Heart right ventricle (tissue), 16 donors: ENCODE data around the gene FUZ. TPM values are rescaled to one million over a fixed set of nuclear protein-coding genes. Genes with fewer than 3 reads are reported as not detected.

Source experiments
- ATAC-seq, 8 donors: fragments of 200-7000 bp; cut with Tn5 transposase; one replicate each; pipeline ENCODE4 v1.9.1; 2020; ENCODE audit warnings: mild to moderate bottlenecking in 8 of 8, moderate library complexity in 8 of 8, moderate number of reproducible peaks in 1 of 8
- DNase-seq, 2 donors: peaks; one replicate each; pipeline ENCODE4 v3.0.0-alpha.2; 2020
- H3K27ac ChIP-seq, 10 donors: fragments of 200-600 bp; sonication (generic) in 2 of 10; one replicate each; pipeline versions ENCODE4 v1.5.0 to v1.8.0; 2020 to 2022; ENCODE audit warnings: mild to moderate bottlenecking in 3 of 10
- H3K27me3 ChIP-seq, 7 donors: fragments of 200-600 bp; one replicate each; pipeline ENCODE4 v1.8.0; 2021 to 2022; ENCODE audit warnings: mild to moderate bottlenecking in 2 of 7
- H3K36me3 ChIP-seq, 9 donors: fragments of 200-600 bp; sonication (generic) in 1 of 9; one replicate each; pipeline versions ENCODE4 v1.5.0 to v1.8.0; 2020 to 2022; ENCODE audit warnings: mild to moderate bottlenecking in 2 of 9
- H3K4me1 ChIP-seq, 9 donors: fragments of 200-600 bp; sonication (generic) in 1 of 9; one replicate each; pipeline versions ENCODE4 v1.5.0 to v1.8.0; 2020 to 2022; ENCODE audit warnings: mild to moderate bottlenecking in 4 of 9
- H3K4me3 ChIP-seq, 10 donors: fragments of 200-600 bp; sonication (generic) in 2 of 10; one replicate each; pipeline versions ENCODE4 v1.5.0 to v1.8.0; 2020 to 2022; ENCODE audit warnings: mild to moderate bottlenecking in 7 of 10, moderate library complexity in 2 of 10
- H3K9me3 ChIP-seq, 11 donors: fragments of 200-600 bp in 10 of 11; sonication (generic) in 2 of 11; one replicate each; pipeline versions ENCODE4 v1.5.0 to v1.8.0; 2013 to 2022; ENCODE audit warnings: mild to moderate bottlenecking in 2 of 11, control low read depth in 1 of 11, moderate library complexity in 1 of 11
- CTCF ChIP-seq, 9 donors: fragments of 200-600 bp; sonication (generic) in 2 of 9; IDR thresholded peaks; one replicate each; pipeline versions ENCODE4 v1.5.0 to v1.8.0; 2021 to 2022; ENCODE audit warnings: antibody characterized with exemption in 9 of 9, mild to moderate bottlenecking in 5 of 9, moderate library complexity in 1 of 9
- WGBS, 2 donors: extraction: QIAGEN DNeasy Blood & Tissue Kit; methylation state at CpG; one replicate each; pipeline ENCODE4 v1.1.7; 2013; ENCODE audit warnings: inconsistent platforms in 1 of 2; 5-methylcytosine and 5-hydroxymethylcytosine counted together
- intact Hi-C, 10 donors: fragments of 100-400 bp; cut with DNase I; formaldehyde crosslinking; loops; one replicate each; pipeline versions ENCODE4 v1.11.1 to v1.14.2; 2022
- polyA plus RNA-seq, 2 donors: library from polyadenylated mRNA; stranded (reverse); fragments of 200-250 nt; gene quantifications; one replicate each; pipeline ENCODE4 v1.2.3, GENCODE V29; 2013
- total RNA-seq, 10 donors: library from RNA; stranded (reverse); fragmentation: NEBNext Ultra II Directional in 3 of 10; extraction: Animal tissue kit (Norgen Biotek cat#: 25700) in 3 of 10; gene quantifications; one replicate each; pipeline versions ENCODE4 v1.2.1 to v1.2.4, GENCODE V29; 2021 to 2023
- donor health status: Arrhythmogenic right ventricular cardiomyopathy.
- donor health status: ischemic (EF 13 %, LVEDD 7.1; RV severe dilation, severe dysfunction).
- donor health status: healthy with polysubstance abuse.
- donor health status: DM: no; HTN: yes; CAD: no.
- donor health status: DM: no; HTN: no; CAD: no.
- donor health status: ischemic (EF 25% LVEDD 6.9; RV normal size, moderate dysfunction).
- donor health status: ischemic (EF 25% LVEDD 5.7; RV mildly dilated, moderate dysfunction).
- donor health status: healthy.
- donor health status: DM: yes; HTN: yes; CAD: no.
- donor health status: Ischemic cardiomyopathy.
- donor health status: ischemic (EF 35%, LVEDD 5.7; RV mildly dilated, moderate dysfunction).
- donor health status: nonischemic (EF 11% LVEDD 7.7; RV severe dilation, severe dysfunction).
- donor health status: DM: yes; HTN: yes; CAD: no.
- donor health status: PGD.
- donor health status: ischemic (EF 29% LVEDD 5.4; RV normal size, mild dysfunction).
- donor health status: nonischemic (EF 23%, LVEDD 6.1; RV moderate dilation, normal function).

FUZ gene
- total and polyA plus RNA-seq, 12 donors: 11.4 to 24.1 (median 14.9) TPM

GRCh38 chr19:49835562-49835961 is 22.5 kb upstream of the FUZ start:
- Histone ChIP-seq H3K4me3 (no peak overlapping the region), H3K27me3 (no peaks in the 10 kb centered on the region), H3K27ac (no peak overlapping the region), H3K9me3 (no peaks in the 10 kb centered on the region), H3K36me3 (peaks cover 0 to 100% (median 69%) of the 10 kb centered on the region in 9 donors), H3K4me1 (peaks cover 0 to 18% (median 0%) of the 10 kb centered on the region in 9 donors)
- ATAC-seq (peak in 2 of 8 donors; percentile 5 to 21), DNase-seq (no peak)
- intact Hi-C loops: loop anchor here in 1 of 10 donors (10.0 kb wide), 1 partner anchor 1239 kb away; no protein-coding TSS in a partner anchor
- no peak for TF ChIP-seq CTCF (IDR thresholded peaks at IDR 0.05)
- 95 to 96% methylated on average over 10 to 12 of the region's 12 CpGs for WGBS, 2 donors

- H3K4me1 ChIP-seq: peaks cover 0 to 18% (median 0%) of the 10 kb centered on the region in 9 donors
- no peak overlapping the region for H3K27ac ChIP-seq
- TF ChIP-seq CTCF (IDR thresholded peaks at IDR 0.05): no peak
- H3K27me3 ChIP-seq: no peaks in the 10 kb centered on the region
- DNase-seq: no peak
- peak in 1 of 8 donors; percentile 10 for ATAC-seq
- no peak overlapping the region for H3K4me3 ChIP-seq
- intact Hi-C loops: loop anchor here in 1 of 10 donors (10.0 kb wide), 1 partner anchor 1241 kb away; no protein-coding TSS in a partner anchor
- 92 to 93% methylated on average over 7 of the region's 7 CpGs for WGBS, 2 donors
- no peaks in the 10 kb centered on the region for H3K9me3 ChIP-seq
- peaks cover 0 to 100% (median 75%) of the 10 kb centered on the region in 9 donors for H3K36me3 ChIP-seq
These were observed 20.5 kb upstream of the FUZ start for GRCh38 chr19:49833599-49833998.

- intact Hi-C loops: loop anchor here in 1 of 10 donors (10.0 kb wide), 1 partner anchor 1242 kb away; no protein-coding TSS in a partner anchor
- DNase-seq: no peak
- H3K4me3 ChIP-seq: no peak overlapping the region
- H3K4me1 ChIP-seq: peaks cover 0 to 18% (median 0%) of the 10 kb centered on the region in 9 donors
- WGBS, 2 donors: 60 to 72% methylated on average over 9 of the region's 9 CpGs
- H3K36me3 ChIP-seq: peaks cover 0 to 100% (median 70%) of the 10 kb centered on the region in 9 donors
- no peak for ATAC-seq
- H3K27ac ChIP-seq: peak overlapping the region in 1 of 10 donors; percentile 60
- H3K9me3 ChIP-seq: no peaks in the 10 kb centered on the region
- no peaks in the 10 kb centered on the region for H3K27me3 ChIP-seq
- no peak for TF ChIP-seq CTCF (IDR thresholded peaks at IDR 0.05)
These were observed 19.5 kb upstream of the FUZ start for GRCh38 chr19:49832556-49832955.

GRCh38 chr19:49831592-49831991 is 18.5 kb upstream of the FUZ start:
- no peak for TF ChIP-seq CTCF (IDR thresholded peaks at IDR 0.05)
- Histone ChIP-seq H3K27me3 (no peaks in the 10 kb centered on the region), H3K9me3 (no peaks in the 10 kb centered on the region), H3K4me1 (peaks cover 0 to 18% (median 0%) of the 10 kb centered on the region in 9 donors), H3K36me3 (peaks cover 0 to 100% (median 66%) of the 10 kb centered on the region in 9 donors), H3K27ac (no peak overlapping the region), H3K4me3 (no peak overlapping the region)
- no peak for DNase-seq
- ATAC-seq: no peak
- WGBS, 2 donors: 96 to 98% methylated on average over 8 of the region's 8 CpGs
- intact Hi-C loops: loop anchor here in 1 of 10 donors (10.0 kb wide), 1 partner anchor 1243 kb away; no protein-coding TSS in a partner anchor
